ENCODE data around the gene TPSD1. TPM values are rescaled to one million over a fixed set of nuclear protein-coding genes. Genes with fewer than 3 reads are reported as not detected.

The TPSD1 gene
- polyA plus RNA-seq, 12 donors: 0.23 to 0.70 (median 0.51) TPM; not detected in 4

DNA sequence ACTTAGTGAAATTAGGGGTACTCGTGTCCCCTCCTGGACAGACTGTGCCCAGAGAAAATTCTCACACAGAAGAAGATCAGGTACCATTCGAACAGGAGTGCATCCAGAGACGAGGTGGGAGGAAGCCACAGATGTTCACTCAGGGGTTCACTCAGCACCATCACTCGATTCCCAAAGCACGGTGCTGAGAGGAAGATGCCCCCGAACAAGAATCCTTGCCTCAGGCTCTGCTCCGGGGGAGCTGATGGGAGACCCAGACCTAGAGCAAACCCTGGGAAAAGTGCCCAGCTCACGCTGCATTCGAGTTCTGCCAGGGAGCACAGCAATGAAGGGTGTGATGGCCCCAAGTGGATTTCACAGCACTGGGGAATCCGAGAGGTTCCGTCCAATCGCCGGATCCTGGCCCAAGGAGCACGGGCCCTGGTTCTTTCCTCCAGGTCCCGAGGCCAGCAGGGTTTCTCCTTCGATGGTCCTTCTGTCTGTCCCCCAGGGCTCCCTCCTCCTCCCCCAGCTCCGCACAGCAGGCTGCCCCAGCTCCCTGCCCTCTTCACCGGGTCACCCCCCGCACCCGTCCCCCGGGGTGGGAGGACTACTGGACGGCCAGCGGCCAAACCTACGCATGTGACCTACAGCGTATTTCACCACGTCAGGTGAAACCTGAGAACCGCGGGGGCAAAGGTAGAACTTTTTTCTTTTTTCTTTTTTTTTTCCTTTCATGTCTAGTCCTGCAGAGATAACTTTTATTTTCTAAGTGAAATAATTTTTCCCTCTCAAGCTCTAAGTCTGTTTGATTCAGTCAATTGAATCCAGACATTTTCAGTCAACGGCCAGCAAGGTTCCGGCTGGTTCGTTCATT, 43.4 kb downstream of the TPSD1 start:
- DNase-seq: no peak

DNA sequence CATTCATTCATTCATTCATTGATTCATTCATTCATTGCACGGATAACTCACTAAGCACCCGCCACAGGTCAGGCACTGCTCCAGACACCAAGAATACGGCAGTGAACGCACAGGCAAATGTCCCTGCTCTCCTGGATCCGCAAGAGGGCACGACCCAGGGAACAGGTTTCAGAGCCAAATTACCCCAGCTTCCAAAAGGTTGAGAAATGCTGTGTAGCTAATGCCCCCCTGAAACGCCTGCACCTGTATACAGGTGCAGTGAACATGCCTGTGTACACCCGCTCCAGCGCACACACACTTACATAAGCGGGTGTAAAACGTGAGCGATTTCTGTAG, 44.0 kb downstream of the TPSD1 start:
- no peak for DNase-seq

DNA sequence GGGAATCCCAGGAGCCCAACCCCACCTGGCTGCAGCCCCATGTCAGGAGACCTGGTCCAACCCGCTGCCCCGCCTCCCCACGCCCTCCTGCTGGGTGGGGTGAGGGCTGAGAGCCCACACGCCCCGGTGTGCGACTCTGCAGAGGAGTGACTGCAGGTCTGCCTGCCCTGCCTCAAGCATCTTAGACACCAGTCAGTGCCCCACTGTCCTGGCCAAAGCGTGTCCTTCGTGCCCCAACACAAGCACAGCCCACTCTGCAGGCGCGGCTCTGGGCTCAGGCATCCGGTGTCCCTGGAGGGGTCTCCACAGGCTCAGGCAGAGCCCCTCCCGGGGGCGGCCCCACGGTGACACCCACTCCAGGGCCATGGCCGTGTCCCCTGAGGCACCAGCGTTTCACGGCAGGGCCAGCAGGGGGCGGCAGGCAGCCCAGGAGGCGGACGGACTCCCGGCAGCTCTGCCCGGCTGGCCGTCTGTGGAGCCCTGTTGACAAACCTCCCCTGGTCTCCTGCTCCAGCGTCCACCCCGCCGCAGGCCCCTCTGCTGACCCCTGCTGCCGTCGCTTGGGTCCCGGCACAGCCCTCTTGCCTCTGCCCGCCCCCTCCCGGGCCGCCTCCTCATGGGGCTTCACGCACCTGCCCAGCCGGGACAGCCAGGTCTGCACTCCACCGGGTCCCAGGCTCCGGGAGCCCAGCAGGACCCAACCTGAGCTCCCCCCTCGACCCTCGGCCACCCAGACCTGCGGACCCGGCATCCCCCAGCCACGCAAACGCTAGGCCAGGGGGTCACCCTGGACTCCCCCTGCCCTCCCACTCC, 45.0 kb downstream of the TPSD1 start:
- no peak for DNase-seq

DNA sequence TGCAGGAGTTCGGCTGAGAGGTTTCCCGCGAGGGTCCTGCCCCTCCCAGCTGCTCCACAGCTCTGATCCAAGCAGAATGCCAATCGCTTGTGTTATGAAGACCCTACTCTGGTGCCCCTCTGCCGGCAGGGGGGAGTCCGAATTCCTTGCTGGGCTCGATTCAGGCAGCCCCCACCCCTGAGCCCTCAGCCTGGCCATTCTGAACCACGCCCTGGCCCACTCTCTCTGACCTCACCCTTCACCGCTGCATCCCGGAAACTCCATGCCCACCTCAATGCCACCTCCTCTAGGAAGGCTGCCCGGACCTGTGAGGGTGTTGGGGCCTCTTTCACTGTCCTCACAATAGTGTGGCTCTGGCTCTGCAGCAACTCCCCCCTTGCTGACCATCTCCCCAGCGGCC, 45.7 kb downstream of the TPSD1 start:
- DNase-seq: no peak

DNA sequence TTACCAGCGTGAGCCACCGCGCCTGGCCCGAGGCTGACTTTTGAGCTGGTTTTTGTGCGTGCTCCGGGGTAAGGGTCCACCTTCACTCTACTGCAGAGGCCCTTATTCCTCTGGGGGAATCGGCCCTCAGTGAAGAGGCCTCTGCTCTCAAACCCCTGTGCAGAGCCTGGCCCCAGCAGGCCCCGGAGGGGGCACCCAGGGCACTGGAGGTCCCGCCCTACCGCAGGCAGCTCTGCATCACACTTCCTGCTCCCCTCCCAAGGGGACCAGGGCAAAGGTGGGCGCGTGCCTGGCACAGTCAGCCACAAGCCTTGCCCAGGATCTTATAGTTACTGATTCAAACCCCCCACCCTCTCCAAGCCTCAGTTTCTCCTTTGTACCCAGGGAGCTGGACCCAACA, 50.0 kb downstream of the TPSD1 start:
- no peak for DNase-seq

DNA sequence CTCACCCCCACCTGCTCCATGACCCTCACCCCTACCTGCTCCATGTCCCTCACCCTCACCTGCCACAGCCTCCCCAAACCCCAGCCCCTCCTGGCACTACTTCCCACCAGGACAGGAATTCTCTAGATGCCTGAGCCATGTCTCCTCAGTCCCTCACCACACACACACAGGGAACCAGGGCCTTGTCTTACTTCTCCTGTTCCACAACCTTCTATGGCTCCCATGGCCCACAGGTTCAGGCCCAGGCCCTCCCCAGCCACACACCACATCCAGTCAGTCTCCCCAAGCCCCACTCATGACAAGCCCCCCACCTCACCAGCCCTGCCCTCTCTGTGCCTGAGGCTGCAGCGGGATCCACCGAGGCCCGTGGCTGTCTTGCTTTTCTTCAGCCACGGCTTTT, 50.5 kb downstream of the TPSD1 start:
- DNase-seq: no peak

DNA sequence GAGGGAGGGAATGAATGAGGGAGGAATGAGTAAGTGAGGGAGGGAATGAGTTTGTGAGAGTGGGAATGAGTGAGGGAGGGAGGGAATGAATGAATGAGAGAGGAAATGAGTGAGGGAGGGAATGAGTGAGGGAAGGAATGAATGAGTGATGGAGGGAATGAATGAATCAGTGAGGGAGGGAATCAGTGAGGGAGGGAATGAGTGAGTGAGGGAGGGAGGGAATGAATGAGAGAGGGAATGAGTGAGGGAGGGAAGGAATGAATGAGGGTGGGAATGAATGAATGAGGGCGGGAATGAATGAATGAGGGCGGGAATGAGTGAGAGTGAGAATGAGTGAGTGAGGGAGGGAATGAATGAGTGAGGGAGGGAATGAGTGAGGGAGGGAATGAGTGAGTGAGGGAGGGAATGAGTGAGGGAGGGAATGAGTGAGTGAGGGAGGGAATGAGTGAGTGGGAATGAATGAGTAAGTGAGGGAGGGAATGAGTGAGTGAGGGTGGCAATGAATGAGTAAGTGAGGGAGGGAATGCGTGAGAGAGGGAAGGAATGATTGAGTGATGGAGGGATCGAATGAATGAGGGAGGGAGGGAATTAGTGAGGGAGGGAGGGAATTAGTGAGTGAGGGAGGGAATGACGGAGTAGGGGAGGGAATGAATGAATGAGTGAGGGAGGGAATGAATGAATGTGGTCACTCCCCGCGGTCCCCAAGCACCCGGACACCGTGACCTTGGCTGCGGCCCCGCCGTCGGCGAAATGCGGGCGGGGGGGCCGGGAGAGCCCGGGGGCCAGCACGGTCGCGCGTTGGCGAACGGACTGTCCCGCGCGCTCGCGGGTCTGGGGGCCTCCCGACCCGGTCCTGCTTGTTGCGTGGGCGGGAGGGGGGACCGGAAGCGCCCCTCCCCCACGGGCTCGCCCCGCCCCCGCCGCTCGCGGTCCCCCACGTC, 52.4 kb downstream of the TPSD1 start:
- DNase-seq: no peak

Other genes with a start within 250 kb of the TPSD1 start
- gene SSTR5, start 183.3 kb upstream of the TPSD1 start, polyA plus RNA-seq (ENCODE audit: insufficient read length in 12 of 12): under 1 TPM in 1 of 12 donors, not detected in 11; 0.09 TPM
- not detected for gene C1QTNF8, start 159.8 kb upstream of the TPSD1 start, polyA plus RNA-seq (ENCODE audit: insufficient read length in 12 of 12)
- 10 to 100 TPM in 11 of 12 donors, not detected in 1; 20.5 to 77.3 (median 39.4) TPM for gene CACNA1H, start 103.0 kb upstream of the TPSD1 start, polyA plus RNA-seq (ENCODE audit: insufficient read length in 12 of 12)
- 1 to 10 TPM in 5 of 12 donors, under 1 TPM in 5, not detected in 2; 0.48 to 1.5 (median 1.1) TPM for gene TPSG1, start 30.8 kb upstream of the TPSD1 start, polyA plus RNA-seq (ENCODE audit: insufficient read length in 12 of 12)
- 1 to 10 TPM in 10 of 12 donors, not detected in 2; 1.0 to 9.9 (median 4.3) TPM for gene TPSB2, start 25.9 kb upstream of the TPSD1 start, polyA plus RNA-seq (ENCODE audit: insufficient read length in 12 of 12)
- gene TPSAB1, start 15.4 kb upstream of the TPSD1 start, polyA plus RNA-seq (ENCODE audit: insufficient read length in 12 of 12): 1 to 10 TPM in 9 of 12 donors, under 1 TPM in 1, not detected in 2; 0.79 to 5.3 (median 1.7) TPM
- gene UBE2I, start 53.6 kb downstream of the TPSD1 start, polyA plus RNA-seq (ENCODE audit: insufficient read length in 12 of 12): 100 to 1,000 TPM in 6 of 12 donors, 10 to 100 TPM in 5, not detected in 1; 78.4 to 213 (median 104) TPM
- 1 to 10 TPM in 3 of 12 donors, under 1 TPM in 7, not detected in 2; 0.40 to 1.3 (median 0.80) TPM for gene BAIAP3, start 77.6 kb downstream of the TPSD1 start, polyA plus RNA-seq (ENCODE audit: insufficient read length in 12 of 12)
- 10 to 100 TPM in 11 of 12 donors, not detected in 1; 32.5 to 53.9 (median 42.2) TPM for gene TSR3, start 95.8 kb downstream of the TPSD1 start, polyA plus RNA-seq (ENCODE audit: insufficient read length in 12 of 12)
- gene GNPTG, start 95.9 kb downstream of the TPSD1 start, polyA plus RNA-seq (ENCODE audit: insufficient read length in 12 of 12): 10 to 100 TPM in 11 of 12 donors, not detected in 1; 24.1 to 57.3 (median 34.2) TPM
- 10 to 100 TPM in 5 of 12 donors, 1 to 10 TPM in 6, not detected in 1; 6.1 to 20.1 (median 8.4) TPM for gene UNKL, start 158.6 kb downstream of the TPSD1 start, polyA plus RNA-seq (ENCODE audit: insufficient read length in 12 of 12)
- 10 to 100 TPM in 7 of 12 donors, 1 to 10 TPM in 4, not detected in 1; 7.8 to 12.7 (median 11.0) TPM for gene UQCC4, start 164.7 kb downstream of the TPSD1 start, polyA plus RNA-seq (ENCODE audit: insufficient read length in 12 of 12)
- under 1 TPM in 4 of 12 donors, not detected in 8; 0.20 to 0.33 (median 0.25) TPM for gene PERCC1, start 175.0 kb downstream of the TPSD1 start, polyA plus RNA-seq (ENCODE audit: insufficient read length in 12 of 12)
- 1 to 10 TPM in 7 of 12 donors, under 1 TPM in 3, not detected in 2; 0.61 to 3.3 (median 1.8) TPM for gene CCDC154, start 188.5 kb downstream of the TPSD1 start, polyA plus RNA-seq (ENCODE audit: insufficient read length in 12 of 12)
- 10 to 100 TPM in 11 of 12 donors, not detected in 1; 12.5 to 36.6 (median 24.0) TPM for gene CLCN7, start 219.0 kb downstream of the TPSD1 start, polyA plus RNA-seq (ENCODE audit: insufficient read length in 12 of 12)
- 1 to 10 TPM in 1 of 12 donors, under 1 TPM in 9, not detected in 2; 0.32 to 1.1 (median 0.49) TPM for gene PTX4, start 232.9 kb downstream of the TPSD1 start, polyA plus RNA-seq (ENCODE audit: insufficient read length in 12 of 12)
- 10 to 100 TPM in 11 of 12 donors, not detected in 1; 14.7 to 53.4 (median 22.8) TPM for gene TELO2, start 237.3 kb downstream of the TPSD1 start, polyA plus RNA-seq (ENCODE audit: insufficient read length in 12 of 12)

Data from muscle of arm (tissue), 12 donors.